Myometrial cell (primary cell): ENCODE measurements around the gene CD4. TPM values are rescaled to one million over a fixed set of nuclear protein-coding genes. Genes with fewer than 3 reads are reported as not detected.

ENCODE experiments used
- total RNA-seq: library from RNA; depleted of rRNA; stranded (reverse); fragments of >200 nt; gene quantifications from 2 replicates; pipeline ENCODE4 v1.2.3, GENCODE V29; 2015

The CD4 gene
- under 0.01 TPM in 1 of 2 replicates, not detected in the other for total RNA-seq

GRCh38 chr12:6788972-6789924, at the start of gene CD4:
Gene CD4 (plus strand): TSS chr12:6789528. CDS start chr12:6800139, 10,611 bp downstream.

GRCh38 chr12:6752921-6753771, 36.2 kb upstream of the CD4 start, which contains the start of gene MLF2:
Gene MLF2 (minus strand): TSS chr12:6753141. CDS start chr12:6752334, 807 bp downstream.

GRCh38 chr12:6765634-6766581, 23.4 kb upstream of the CD4 start, which contains the start of gene PTMS:
Gene PTMS (plus strand): TSS chr12:6766363. CDS start chr12:6766706, 343 bp downstream.

GRCh38 chr12:6772331-6772695, 17.0 kb upstream of the CD4 start, which contains the start of gene LAG3:
Gene LAG3 (plus strand): TSS chr12:6772520. CDS start chr12:6772853, 333 bp downstream.

GRCh38 chr12:6821591-6822425, 32.5 kb downstream of the CD4 start, which contains the start of gene GPR162:
Gene GPR162 (plus strand): TSS chr12:6821821. CDS start chr12:6823899, 2,078 bp downstream.

GRCh38 chr12:6827982-6828780, 38.9 kb downstream of the CD4 start, which contains the start of gene P3H3:
Gene P3H3 (plus strand): TSS chr12:6828407. CDS start chr12:6828441, 34 bp downstream.

GRCh38 chr12:6840761-6841515, 51.6 kb downstream of the CD4 start, which contains the start of gene GNB3:
Gene GNB3 (plus strand): TSS chr12:6840925. CDS start chr12:6841288, 363 bp downstream.

GRCh38 chr12:6851153-6851920, 62.0 kb downstream of the CD4 start, which contains the start of gene CDCA3:
Gene CDCA3 (minus strand): TSS chr12:6851286. CDS start chr12:6850952, 334 bp downstream.

GRCh38 chr12:6851921-6852650, 62.8 kb downstream of the CD4 start, which contains the start of gene USP5:
Gene USP5 (plus strand): TSS chr12:6852150. CDS start chr12:6852180, 30 bp downstream.

GRCh38 chr12:6867413-6868210, 78.3 kb downstream of the CD4 start, which contains the start of gene TPI1:
Gene TPI1 (plus strand): TSS chr12:6867531. CDS start chr12:6867567, 36 bp downstream.

Other genes with a start within 250 kb of the CD4 start
- 10.1 and 12.1 TPM in 2 replicates for gene IFFO1, start 233.5 kb upstream of the CD4 start, total RNA-seq
- gene NOP2, start 221.2 kb upstream of the CD4 start, total RNA-seq = 23.4 and 31.7 TPM in 2 replicates
- gene CHD4, start 182.1 kb upstream of the CD4 start, total RNA-seq = 213 and 218 TPM in 2 replicates
- gene LPAR5, start 153.6 kb upstream of the CD4 start, total RNA-seq = 0.86 TPM in 1 of 2 replicates, not detected in the other
- 0.18 TPM in 1 of 2 replicates, not detected in the other for gene ACRBP, start 142.1 kb upstream of the CD4 start, total RNA-seq
- gene ING4, start 126.4 kb upstream of the CD4 start, total RNA-seq = 28.8 and 31.9 TPM in 2 replicates
- 16.7 and 26.2 TPM in 2 replicates for gene ZNF384, start 100.2 kb upstream of the CD4 start, total RNA-seq
- not detected in 2 replicates for gene PIANP, start 88.7 kb upstream of the CD4 start, total RNA-seq
- gene COPS7A, start 65.5 kb upstream of the CD4 start, total RNA-seq = 127 and 144 TPM in 2 replicates
- 274 and 381 TPM in 2 replicates for gene MLF2, start 36.4 kb upstream of the CD4 start, total RNA-seq
- gene PTMS, start 23.2 kb upstream of the CD4 start, total RNA-seq = 296 and 339 TPM in 2 replicates
- gene LAG3, start 17.0 kb upstream of the CD4 start, total RNA-seq = under 0.01 and 0.35 TPM in 2 replicates
- 1.8 and 3.2 TPM in 2 replicates for gene GPR162, start 32.3 kb downstream of the CD4 start, total RNA-seq
- gene P3H3, start 38.9 kb downstream of the CD4 start, total RNA-seq = 69.5 and 75.1 TPM in 2 replicates
- 0.29 and 1.8 TPM in 2 replicates for gene GNB3, start 51.4 kb downstream of the CD4 start, total RNA-seq
- 36.3 and 53.9 TPM in 2 replicates for gene CDCA3, start 61.8 kb downstream of the CD4 start, total RNA-seq
- gene USP5, start 62.6 kb downstream of the CD4 start, total RNA-seq = 89.4 and 97.7 TPM in 2 replicates
- gene TPI1, start 78.0 kb downstream of the CD4 start, total RNA-seq = 1,607 and 1,656 TPM in 2 replicates
- gene SPSB2, start 83.8 kb downstream of the CD4 start, total RNA-seq = 4.9 and 12.8 TPM in 2 replicates
- gene LRRC23, start 115.3 kb downstream of the CD4 start, total RNA-seq = 13.0 and 18.8 TPM in 2 replicates
- gene ENO2, start 125.1 kb downstream of the CD4 start, total RNA-seq = 8.9 and 9.0 TPM in 2 replicates
- gene ATN1, start 138.4 kb downstream of the CD4 start, total RNA-seq = 12.7 and 13.8 TPM in 2 replicates
- gene RNU7-1, start 154.3 kb downstream of the CD4 start, total RNA-seq = not detected in 2 replicates
- 314 and 317 TPM in 2 replicates for gene C12orf57, start 154.5 kb downstream of the CD4 start, total RNA-seq
- not detected in 2 replicates for gene PTPN6, start 161.8 kb downstream of the CD4 start, total RNA-seq
- 393 and 424 TPM in 2 replicates for gene PHB2, start 181.1 kb downstream of the CD4 start, total RNA-seq
- gene EMG1, start 181.4 kb downstream of the CD4 start, total RNA-seq = 46.7 and 53.5 TPM in 2 replicates
- 32.0 and 36.5 TPM in 2 replicates for gene LPCAT3, start 228.9 kb downstream of the CD4 start, total RNA-seq